DMS79 treated with DMSO at 0.1 percent for 48 hours (cell line): ENCODE data around the gene PCSK2.
A peak's percentile ranks its signal among the peaks of the same experiment; 100 is the strongest.
"Not testable (repeated sequence)": the region's sequence is repeated elsewhere in the genome, so short reads cannot be mapped to it uniquely, and the experiment has no call there.

Experiments
- DNase-seq: peaks from one replicate; lab custom pipeline; 2025; lab: John Stamatoyannopoulos, UW

PCSK2 gene, protein sequence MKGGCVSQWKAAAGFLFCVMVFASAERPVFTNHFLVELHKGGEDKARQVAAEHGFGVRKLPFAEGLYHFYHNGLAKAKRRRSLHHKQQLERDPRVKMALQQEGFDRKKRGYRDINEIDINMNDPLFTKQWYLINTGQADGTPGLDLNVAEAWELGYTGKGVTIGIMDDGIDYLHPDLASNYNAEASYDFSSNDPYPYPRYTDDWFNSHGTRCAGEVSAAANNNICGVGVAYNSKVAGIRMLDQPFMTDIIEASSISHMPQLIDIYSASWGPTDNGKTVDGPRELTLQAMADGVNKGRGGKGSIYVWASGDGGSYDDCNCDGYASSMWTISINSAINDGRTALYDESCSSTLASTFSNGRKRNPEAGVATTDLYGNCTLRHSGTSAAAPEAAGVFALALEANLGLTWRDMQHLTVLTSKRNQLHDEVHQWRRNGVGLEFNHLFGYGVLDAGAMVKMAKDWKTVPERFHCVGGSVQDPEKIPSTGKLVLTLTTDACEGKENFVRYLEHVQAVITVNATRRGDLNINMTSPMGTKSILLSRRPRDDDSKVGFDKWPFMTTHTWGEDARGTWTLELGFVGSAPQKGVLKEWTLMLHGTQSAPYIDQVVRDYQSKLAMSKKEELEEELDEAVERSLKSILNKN

DNA sequence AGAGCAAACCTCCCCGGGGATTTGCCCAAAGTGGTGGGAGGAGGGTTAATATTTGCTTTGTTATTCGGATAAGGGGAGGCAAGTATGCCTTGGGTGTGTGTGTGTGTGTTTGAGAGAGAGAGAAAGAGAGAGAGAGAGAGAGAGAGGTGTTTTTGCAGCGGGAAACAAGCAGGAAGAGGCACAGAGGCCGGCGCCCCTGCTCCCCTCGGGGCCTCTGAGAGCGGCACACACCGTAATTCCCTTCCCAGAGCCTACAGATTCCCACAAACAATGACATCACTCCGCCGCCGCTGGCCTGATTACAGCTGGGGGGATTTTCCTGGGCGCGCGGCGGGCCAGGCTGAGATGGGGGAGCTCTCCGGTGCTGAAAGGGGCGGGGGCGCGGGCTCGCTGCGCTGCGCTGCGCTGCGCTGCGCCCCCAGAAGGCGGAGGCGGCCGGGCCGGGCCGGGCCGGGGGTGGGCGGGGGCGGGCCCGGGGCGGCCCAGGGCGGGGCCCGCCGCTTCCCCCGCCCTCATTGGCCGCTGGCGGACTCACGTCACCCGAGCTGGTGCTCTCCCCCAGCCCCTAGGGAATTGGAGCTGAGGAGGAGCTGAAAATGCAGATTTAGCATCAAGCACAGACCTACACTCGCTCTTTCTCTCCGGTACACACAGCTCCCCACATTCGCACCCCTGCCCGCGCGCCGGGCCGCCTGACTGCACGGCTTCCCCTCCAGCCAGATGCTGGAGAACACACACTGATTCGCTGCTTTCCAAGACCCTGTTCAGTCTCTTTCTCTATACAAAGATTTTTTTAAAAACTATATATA lies at the start of gene PCSK2:
PCSK2 (plus strand) TSS at position 631 of the 809 bp plus-strand sequence. CDS start 266 bp downstream, outside the sequence.
- DNase-seq, result peak; percentile 86

DNA sequence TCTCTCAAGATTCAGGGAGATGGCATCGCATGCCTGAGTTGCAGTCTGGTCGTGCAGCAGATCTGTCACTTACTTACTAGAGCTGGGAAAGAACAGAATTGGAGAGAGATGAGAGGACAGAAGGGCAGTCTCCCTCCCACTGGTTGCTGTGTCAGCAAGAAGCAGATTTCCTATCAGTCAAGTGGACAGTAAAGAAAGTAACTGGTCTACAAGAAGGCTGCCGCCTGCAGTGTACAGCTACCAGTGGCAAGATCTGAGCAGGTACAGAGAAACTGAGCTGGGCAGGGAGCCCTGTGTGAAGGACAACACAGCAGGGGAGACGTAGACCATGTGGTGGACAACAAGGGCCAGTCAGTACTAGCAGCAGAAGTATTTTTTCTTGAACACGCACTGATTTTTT lies 49.5 kb upstream of the PCSK2 start:
- DNase-seq, result no peak

DNA sequence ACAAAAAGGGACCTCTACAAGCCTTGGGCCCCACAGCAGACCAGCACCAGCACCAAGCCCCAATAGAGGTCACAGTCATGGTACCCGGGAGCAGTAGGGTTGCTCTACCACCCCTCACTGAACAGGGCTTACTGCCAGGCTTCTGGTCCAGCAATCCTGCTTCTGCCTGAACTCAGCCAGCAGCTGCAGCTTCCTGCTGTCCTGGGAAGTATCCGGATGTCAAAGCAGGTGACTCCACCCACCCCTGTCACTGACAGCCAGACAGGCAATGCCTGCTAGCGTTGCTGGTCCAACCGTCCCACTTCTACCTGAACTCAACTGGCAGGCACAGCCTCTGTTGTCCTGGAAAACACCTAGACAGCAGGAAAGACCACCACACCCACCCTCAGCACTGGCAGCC lies 47.0 kb upstream of the PCSK2 start:
- DNase-seq, result no peak

DNA sequence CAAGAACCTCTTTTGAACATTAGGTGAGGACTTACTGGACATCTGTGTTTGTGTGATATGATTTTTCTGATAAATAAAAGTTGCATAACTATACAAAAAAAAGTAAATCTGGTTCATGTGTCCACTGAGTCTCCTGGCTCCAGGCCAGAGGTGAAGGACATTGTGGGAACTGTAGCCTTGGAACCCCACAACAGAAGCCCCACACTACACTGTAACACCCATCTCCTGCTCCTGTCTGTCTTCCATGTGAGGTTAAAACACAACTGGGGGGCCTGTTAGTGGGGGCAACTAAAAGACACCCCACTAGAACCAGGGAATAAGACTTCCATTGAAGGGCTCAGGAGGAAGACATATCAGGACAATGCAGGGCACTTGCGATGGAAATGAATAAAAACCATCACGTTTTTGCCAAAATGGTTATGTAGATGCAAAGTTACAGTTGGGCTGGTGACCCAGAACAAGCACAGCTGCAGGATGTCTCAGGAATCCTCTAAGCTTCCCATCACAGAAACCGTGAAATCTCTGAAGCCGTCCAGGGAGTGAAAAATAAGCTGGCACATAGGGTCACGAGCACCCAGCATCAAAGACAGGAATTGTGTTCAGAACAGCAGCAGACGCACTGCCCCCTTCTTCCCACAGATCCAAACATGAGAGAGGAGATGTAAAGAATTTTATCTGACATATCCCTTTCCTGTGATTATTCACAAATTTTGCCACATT lies 36.7 kb upstream of the PCSK2 start:
- no peak for DNase-seq

DNA sequence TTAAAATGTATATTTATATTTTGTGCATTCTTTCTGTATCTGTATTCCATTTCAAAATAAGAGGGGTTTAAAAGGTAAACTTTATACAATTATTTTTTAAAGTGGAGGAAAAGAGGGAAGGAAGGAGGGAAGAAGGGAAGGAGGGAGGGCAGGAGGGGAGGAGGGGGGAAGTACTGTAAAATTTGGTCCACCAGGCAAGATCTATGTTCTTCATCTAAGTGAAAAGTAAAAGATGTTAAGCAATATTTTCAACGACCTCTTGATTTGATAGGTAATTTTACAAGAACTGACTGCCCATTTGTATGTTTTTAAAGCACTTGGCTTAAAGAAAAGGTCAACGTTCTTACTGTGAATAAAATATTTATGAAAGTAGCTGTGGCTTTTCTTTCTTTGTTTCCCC lies 29.8 kb upstream of the PCSK2 start:
- DNase-seq, result peak; percentile 3

DNA sequence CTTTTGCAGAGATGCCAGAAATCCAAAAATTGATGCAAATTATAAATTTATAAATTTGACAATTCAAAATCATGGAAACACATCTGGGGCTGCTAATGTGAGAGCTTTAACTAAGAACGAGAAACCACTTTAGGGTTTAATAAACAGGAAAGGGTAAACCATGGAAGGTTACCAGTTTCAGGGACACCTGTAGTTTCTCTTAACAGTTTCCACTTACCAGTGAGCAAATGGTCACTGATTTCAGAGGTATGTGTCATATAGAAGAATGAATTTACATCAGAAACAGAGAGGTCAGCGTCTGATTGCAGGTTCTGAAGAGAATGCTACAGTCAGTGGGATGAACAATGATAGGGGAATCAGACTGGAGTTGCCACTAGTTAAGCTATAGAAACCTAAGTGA lies 24.8 kb upstream of the PCSK2 start:
- DNase-seq, result no peak

DNA sequence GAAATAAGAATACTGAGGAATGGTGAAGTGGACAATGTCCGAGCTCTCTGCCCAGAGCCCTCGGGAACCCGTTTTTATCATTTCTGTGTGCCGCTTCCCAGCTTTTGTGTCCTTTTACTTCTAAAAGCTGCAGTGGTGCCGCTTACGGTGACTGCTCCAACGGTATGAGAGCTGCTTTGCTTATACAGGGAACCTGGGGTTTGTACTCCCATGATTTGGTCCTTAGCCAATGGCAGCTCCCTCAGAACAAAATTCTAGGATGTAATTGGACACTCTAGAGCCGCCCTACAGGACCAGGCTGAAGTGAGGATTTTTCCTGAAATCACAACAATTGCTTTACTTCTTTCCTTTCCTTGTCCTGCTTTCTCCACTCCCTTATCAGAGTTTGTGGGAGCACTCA lies 24.2 kb upstream of the PCSK2 start:
- DNase-seq, result no peak

DNA sequence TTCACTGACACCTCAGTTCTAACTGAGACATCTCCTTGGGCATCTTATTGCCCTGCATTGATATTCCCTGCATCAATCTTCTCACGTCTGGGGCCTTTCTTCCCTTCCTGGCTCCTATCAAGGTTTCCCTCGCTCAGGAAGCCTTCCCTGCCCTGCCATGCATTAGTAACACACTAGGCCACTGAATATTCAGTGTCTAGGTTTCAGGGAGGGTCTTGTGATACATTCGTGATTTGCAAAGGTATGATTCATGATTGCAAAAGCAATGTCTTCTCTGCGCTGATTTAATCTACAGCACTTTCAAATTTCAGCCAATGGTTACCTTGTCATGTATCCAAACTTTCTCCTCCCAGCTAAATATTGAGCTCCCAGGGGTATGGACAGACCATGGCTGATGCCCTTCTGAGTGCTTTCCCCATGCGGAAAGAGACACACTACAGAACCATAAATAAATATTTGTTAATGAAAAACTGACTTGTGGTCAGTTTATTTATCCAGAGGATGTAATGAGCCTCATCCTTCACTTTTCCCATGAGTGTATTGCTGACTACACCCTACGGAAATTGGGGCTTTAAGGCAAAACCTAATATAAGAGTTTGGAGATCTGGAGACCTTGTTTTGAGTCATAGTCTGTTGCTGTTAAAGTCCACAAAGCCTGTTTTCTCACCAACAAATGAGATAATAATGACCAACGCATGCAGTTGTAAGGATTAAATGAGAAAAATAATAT lies 21.6 kb upstream of the PCSK2 start:
- no peak for DNase-seq

DNA sequence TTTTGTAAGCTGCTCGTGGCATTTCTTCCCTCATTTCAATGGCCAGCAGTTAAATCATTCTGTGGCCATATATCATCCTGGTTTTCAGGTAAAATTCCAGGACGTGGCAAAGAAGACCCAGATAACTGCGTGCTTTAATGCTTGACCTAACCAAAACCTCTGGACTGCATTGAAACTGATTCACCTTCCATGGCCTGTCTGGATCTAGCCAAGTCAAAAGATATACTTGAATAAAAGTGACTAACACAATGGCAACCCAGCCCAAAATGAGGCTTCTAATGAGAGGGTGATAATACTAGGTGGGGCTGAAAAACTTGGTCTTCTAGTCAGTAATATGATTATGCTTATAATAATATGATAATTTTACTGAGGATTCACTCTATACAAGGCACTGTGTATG lies 16.5 kb upstream of the PCSK2 start:
- DNase-seq, result no peak

DNA sequence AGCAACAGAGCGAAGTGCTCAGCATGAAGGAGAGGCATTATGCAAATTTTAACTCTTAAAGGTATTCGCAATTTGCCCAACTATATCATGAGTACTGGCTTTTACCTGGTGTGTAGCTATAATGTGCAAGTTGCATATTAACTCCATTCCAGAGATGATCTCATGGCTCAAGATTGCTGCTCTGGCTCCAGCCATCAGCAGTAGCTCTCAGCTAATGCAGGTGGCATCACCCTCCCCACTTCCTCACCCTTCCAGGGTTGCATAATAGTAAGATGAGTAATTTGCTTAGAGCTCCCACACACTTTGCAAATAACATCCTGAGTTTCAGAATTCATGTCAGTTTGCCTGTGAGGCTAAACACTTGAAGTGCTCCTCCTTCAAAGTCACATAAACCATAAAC lies 15.9 kb upstream of the PCSK2 start:
- DNase-seq, result no peak

DNA sequence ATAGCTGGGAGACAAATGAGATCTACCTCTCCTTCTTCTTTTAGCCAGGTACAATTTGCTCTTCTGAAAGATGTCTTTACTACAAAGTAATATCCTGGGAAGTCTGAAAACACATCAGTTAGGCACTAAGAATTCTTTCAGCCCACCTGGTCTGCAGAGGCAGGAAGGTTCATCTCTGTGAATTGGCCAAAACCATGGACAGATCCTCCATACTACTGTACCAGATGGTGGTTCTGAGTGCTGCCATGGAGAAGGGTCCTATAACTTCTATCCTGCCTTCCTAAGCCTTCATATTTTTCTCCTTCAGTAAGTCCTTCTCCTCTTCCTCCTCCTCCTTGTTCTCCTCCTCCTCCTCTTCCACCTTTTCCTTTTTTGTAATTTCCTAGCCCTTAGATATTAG lies 11.7 kb upstream of the PCSK2 start:
- no peak for DNase-seq

DNA sequence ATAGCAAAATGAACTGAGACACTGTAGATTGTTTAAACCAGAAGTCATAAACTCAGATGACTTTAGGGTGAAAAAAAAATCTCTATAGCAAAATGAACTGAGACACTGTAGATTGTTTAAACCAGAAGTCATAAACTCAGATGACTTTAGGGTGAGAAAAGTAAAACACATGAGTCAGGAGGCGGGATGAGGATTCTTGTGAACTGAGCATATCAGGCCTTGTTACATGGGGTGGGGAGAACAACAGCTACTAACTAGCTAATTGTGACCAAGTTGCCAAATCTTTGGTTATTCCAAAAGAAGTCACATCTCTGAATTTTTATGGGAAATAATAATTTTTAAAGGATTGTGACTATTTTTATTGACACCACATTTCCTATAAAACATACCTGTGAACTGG lies 7.0 kb upstream of the PCSK2 start:
- DNase-seq, result not testable (repeated sequence)

DNA sequence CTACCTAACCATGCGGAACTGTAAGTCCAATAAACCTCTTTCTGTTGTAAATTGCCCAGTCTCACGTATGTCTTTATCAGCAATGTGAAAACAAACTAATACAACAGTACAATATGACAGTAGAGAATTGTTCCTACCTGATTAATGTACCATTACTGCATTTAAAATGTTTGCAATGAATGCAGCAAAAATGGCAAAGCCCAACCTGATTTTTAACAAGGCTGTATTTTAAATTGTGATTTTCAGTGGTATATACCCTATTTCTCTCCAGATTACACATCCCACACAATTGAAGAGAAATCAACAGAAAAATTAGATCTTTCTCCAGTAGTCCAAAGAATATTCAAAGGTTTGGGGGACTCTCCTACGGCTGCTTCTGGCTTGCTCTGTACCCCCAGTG lies 3.3 kb upstream of the PCSK2 start:
- DNase-seq, result no peak

DNA sequence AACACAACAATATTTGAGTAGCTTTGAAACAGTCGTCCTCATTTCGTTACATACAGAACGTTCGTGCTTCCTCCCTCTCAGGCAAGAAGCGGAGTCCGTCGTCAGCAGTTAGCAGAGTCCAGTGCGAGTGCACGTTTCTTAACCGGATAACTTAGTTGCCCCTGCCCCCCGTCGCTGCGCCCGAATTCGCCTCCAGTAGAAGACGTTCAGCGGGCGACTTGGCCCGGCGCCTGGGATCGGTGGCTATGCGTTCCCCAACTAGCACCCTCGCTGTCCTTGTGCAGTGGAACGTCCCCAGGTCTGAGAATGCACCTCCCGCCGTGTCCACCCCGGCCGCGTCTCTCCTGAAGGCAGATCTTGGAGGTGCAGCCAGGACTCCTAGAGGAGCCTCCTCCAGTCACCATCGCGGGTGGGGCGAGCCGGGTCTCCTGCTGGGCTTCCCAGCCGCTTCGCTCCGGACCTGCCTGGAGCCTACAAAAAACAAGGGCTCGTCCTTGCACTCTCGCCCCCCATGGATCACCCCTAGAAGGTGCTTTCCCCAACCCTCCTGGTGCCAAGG lies 910 bp upstream of the PCSK2 start:
- peak; percentile 46 for DNase-seq

DNA sequence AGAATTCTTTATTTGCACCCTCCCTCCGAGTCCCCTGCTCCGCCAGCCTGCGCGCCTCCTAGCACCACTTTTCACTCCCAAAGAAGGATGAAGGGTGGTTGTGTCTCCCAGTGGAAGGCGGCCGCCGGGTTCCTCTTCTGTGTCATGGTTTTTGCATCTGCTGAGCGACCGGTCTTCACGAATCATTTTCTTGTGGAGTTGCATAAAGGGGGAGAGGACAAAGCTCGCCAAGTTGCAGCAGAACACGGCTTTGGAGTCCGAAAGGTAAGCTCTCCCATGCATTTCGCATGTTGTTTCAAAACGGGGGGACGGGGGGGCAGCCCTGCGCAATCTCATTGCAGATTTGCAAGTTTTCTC lies 357 bp downstream of the PCSK2 start:
- peak; percentile 57 for DNase-seq

DNA sequence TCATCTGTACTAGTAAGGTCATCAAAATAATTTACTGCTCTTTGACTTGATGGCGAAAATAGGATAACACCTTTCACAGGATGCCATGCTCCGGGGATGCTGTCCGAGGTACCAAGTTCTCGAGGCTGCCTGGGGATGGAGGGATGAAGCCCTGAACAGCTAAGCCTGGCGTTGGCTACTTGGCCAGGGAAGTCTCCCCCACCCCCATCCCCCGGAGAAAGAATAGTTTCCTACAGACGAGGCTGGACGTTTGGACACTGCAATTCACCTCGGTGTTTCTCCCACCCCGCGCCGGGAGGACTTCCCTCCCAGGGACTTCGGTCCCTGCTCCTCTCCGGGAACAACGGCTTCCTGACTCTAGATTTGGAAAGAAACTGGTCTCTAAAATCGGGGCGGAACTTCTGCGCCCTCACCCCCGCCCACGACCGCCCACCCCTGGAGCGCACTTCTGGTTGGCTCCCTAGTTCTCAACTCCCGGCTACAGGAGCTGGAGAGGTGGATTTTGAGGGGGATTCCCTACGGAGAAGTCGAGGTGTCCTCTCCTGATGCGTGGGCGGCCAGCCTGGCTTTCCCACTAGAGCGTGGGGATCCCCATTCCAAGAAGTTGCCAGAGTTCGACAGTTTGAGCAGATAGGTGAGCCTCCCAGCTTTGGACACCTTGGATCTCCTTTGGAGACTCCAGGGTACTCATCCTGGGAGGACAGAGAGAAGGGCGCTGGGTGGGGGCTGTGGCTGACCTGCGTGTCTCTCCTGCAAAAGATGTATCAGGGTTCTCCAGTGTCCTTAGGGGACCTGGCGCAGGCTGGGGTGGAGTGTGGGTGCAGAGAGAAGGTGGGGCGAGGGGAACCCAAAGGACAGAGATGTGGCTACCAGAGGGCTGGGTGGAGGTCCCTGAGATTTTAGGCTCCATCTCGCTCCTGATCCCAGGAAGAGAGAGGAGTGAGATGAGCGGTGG lies 1.1 kb downstream of the PCSK2 start:
- peak; percentile 30 for DNase-seq

DNA sequence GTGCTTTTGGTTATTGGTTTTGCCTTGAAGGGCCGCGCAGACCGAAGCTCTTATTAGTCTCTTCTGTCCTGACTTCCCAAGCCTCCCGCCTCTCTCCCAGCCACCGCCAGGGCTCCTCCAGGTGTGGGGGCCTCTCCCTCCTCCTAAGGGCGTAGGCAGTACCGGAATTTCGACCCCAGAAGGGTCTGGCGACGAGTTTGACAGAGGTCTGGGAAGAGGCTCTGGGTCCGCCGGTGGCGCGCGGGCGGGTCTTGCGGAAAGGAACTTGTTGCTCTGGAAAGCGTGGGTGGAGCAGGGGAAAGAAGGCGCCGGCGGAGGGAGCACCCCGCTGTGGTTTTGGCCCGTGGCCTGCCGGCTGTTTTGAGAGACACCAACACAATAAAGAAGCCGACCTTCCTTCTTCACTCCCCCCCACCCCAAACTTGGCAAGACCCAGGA lies 1.8 kb downstream of the PCSK2 start:
- DNase-seq, result peak; percentile 58

DNA sequence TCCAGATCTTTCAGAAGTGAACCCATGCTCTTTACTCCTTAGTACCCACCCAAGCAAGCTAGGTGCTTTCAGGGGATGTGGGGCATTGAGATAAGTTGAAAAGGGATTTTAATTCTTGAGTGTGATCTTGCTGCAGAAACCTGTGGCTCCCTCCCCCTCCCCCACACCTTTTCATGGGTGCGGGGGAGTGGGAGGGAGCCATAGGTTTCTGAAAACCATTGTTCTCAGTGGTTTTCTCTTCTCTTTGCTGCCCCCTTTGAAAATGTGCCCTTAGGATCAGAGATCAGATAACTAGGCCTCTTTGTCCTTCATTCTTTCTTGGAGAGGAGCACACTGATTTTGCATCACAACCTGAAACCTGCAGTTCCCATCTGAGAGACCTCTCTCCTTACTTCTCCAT lies 2.4 kb downstream of the PCSK2 start:
- no peak for DNase-seq

DNA sequence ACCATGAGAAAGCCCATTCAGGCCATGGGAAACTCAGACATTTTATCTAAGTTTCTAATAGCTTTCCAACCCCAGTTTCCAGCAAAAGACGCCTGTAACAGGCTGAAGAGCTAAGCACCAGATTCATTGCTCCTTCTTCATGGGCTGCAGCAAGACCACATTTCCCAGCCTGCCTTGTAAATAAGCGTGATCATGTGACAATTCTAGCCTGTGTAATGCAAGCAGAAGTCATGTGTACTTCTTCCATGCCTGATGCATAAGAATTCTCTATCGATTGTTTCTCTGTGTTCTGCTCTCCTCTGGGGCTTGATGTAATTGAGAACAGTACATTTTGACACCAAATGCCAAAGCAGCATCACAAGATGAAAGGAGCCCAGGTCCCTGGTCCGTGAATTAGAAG lies 6.8 kb downstream of the PCSK2 start:
- no peak for DNase-seq

DNA sequence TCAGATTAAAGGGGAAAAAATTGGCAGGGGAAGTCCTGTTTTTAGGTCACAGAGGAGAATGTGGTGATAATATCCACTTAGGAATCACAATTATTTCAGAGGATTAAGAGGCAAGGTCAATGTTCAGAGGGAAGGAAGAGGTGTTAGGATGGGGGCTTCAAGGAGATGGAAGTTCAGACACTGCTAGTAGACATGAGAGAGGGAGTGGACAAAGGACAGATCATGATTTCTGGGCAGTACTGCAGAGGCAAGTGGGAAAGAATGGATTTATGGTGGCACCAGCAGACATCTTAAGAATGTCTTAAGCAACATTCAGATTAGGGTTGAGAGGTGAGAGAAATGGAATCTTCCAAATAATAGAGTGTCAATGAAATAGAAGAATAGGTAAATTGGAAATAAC lies 9.9 kb downstream of the PCSK2 start:
- DNase-seq, result no peak
